Thyroid gland (tissue), 4 donors: Measurements from ENCODE around the gene PDCD11. TPM values are rescaled to one million over a fixed set of nuclear protein-coding genes. Genes with fewer than 3 reads are reported as not detected.

ENCODE experiments used
- DNase-seq, 2 donors: peaks; one replicate each; pipeline ENCODE4 v3.0.0-alpha.2; 2019
- H3K27ac ChIP-seq, 3 donors: fragments of 200-600 bp; sonication (generic); 1 replicate in 2 of 3; 2 replicates in 1 of 3; pipeline ENCODE4 v1.5.1; 2016 to 2019; ENCODE audit warnings: mild to moderate bottlenecking in 1 of 3, moderate library complexity in 1 of 3
- H3K27me3 ChIP-seq: fragments of 200-600 bp; sonication (generic); one replicate; pipeline ENCODE4 v1.5.1; 2019
- H3K36me3 ChIP-seq, 2 donors: fragments of 200-600 bp; sonication (generic); one replicate each; pipeline ENCODE4 v1.5.1; 2016 to 2019
- H3K4me1 ChIP-seq, 2 donors: fragments of 200-600 bp; sonication (generic); one replicate each; pipeline ENCODE4 v1.5.1; 2017 to 2019
- H3K4me3 ChIP-seq, 3 donors: fragments of 200-600 bp; sonication (generic); replicated peaks in 1 of 3; 1 replicate in 2 of 3; 2 replicates in 1 of 3; pipeline ENCODE4 v1.5.1; 2016; ENCODE audit warnings: mild to moderate bottlenecking in 1 of 3
- H3K9me3 ChIP-seq: fragments of 200-600 bp; sonication (generic); one replicate; pipeline ENCODE4 v1.5.1; 2017
- CTCF ChIP-seq, 6 experiments: fragments of 200-600 bp in 3 of 6; fragments of 450-650 bp in 3 of 6; sonication (generic) in 3 of 6; IDR thresholded peaks; one replicate each; pipeline ENCODE4 v1.5.1; 2016 to 2019; ENCODE audit warnings: antibody characterized with exemption in 6 of 6, mild to moderate bottlenecking in 2 of 6, inconsistent platforms in 1 of 6, moderate library complexity in 1 of 6
- POLR2A ChIP-seq, 2 donors: fragments of 450-650 bp; IDR thresholded peaks; one replicate each; pipeline ENCODE4 v1.6.1; 2017; ENCODE audit warnings: antibody characterized with exemption in 2 of 2, mild to moderate bottlenecking in 2 of 2, moderate library complexity in 1 of 2
- WGBS, 2 donors: methylation state at CpG; one replicate each; pipeline ENCODE4 v1.1.5; 2017; 5-methylcytosine and 5-hydroxymethylcytosine counted together
- intact Hi-C: fragments of 100-400 bp; cut with DNase I; formaldehyde crosslinking; loops from one replicate; pipeline ENCODE4 v1.15.1; 2023
- total RNA-seq, 4 donors: library from RNA; depleted of rRNA; stranded (reverse); fragments of >200 nt; gene quantifications; one replicate each; pipeline ENCODE4 v1.2.3, GENCODE V29; 2016

Gene PDCD11
- total RNA-seq, 4 donors from 2014 or later: 15.6 to 20.9 (median 19.0) TPM

GRCh38 chr10:103441206-103441605, 44.8 kb downstream of the PDCD11 start:
- DNase-seq: no peak
- no peaks in the 10 kb centered on the region for H3K27me3 ChIP-seq
- peaks cover 46 to 51% of the 10 kb centered on the region in 2 donors for H3K36me3 ChIP-seq
- 93 to 98% methylated on average over 8 of the region's 8 CpGs for WGBS, 2 donors
- H3K27ac ChIP-seq: no peak overlapping the region
- intact Hi-C loops: no loop called here
- TF ChIP-seq CTCF (IDR thresholded peaks at IDR 0.05) (no peak), POLR2A (IDR thresholded peaks at IDR 0.05) (no peak)
- H3K9me3 ChIP-seq: no peaks in the 10 kb centered on the region
- H3K4me3 ChIP-seq: no peak overlapping the region
- H3K4me1 ChIP-seq: peaks cover 6 to 22% of the 10 kb centered on the region in 2 donors

GRCh38 chr10:103441611-103442010, 45.2 kb downstream of the PDCD11 start:
- intact Hi-C loops: no loop called here
- Histone ChIP-seq H3K27ac (no peak overlapping the region), H3K36me3 (peaks cover 50 to 51% of the 10 kb centered on the region in 2 donors), H3K4me3 (no peak overlapping the region), H3K27me3 (no peaks in the 10 kb centered on the region), H3K4me1 (peaks cover 4 to 20% of the 10 kb centered on the region in 2 donors), H3K9me3 (no peaks in the 10 kb centered on the region)
- TF ChIP-seq POLR2A (IDR thresholded peaks at IDR 0.05) (no peak), CTCF (IDR thresholded peaks at IDR 0.05) (no peak)
- DNase-seq: no peak
- 83 to 86% methylated on average over 7 to 8 of the region's 8 CpGs for WGBS, 2 donors

GRCh38 chr10:103442031-103442461, 45.6 kb downstream of the PDCD11 start:
- DNase-seq: no peak
- Histone ChIP-seq H3K27me3 (no peaks in the 10 kb centered on the region), H3K36me3 (peaks cover 52 to 55% of the 10 kb centered on the region in 2 donors), H3K4me1 (peaks cover 5 to 20% of the 10 kb centered on the region in 2 donors), H3K4me3 (no peak overlapping the region), H3K27ac (no peak overlapping the region), H3K9me3 (no peaks in the 10 kb centered on the region)
- intact Hi-C loops: no loop called here
- TF ChIP-seq POLR2A (IDR thresholded peaks at IDR 0.05) (no peak), CTCF (IDR thresholded peaks at IDR 0.05) (no peak)
- 72 to 87% methylated on average over 9 to 13 of the region's 13 CpGs for WGBS, 2 donors

GRCh38 chr10:103443475-103444185, 47.2 kb downstream of the PDCD11 start:
- no peak overlapping the region for H3K4me3 ChIP-seq
- peak overlapping the region in 1 of 3 donors; percentile 24 for H3K27ac ChIP-seq
- WGBS, 2 donors: 81 to 90% methylated on average over 22 to 23 of the region's 23 CpGs

More at GRCh38 chr10:103443475-103444185, 47.2 kb downstream of the PDCD11 start:
- Histone ChIP-seq H3K36me3 (peaks cover 53% of the 10 kb centered on the region in 2 donors), H3K9me3 (no peaks in the 10 kb centered on the region), H3K4me1 (peaks cover 5 to 29% of the 10 kb centered on the region in 2 donors), H3K27me3 (no peaks in the 10 kb centered on the region)
- DNase-seq: no peak
- intact Hi-C loops: no loop called here
- TF ChIP-seq CTCF (IDR thresholded peaks at IDR 0.05): no peak
- TF ChIP-seq POLR2A (IDR thresholded peaks at IDR 0.05): no peak
